T-cell (primary cell): ENCODE data around the gene RNASE13. TPM values are rescaled to one million over a fixed set of nuclear protein-coding genes. Genes with fewer than 3 reads are reported as not detected.

Source experiments
- ATAC-seq, 4 experiments: fragments of 200-7000 bp in 3 of 4; fragments of 150-1000 bp in 1 of 4; cut with Tn5 transposase; replicated peaks in 1 of 4; 1 replicate in 3 of 4; 2 replicates in 1 of 4; pipeline ENCODE4 v1.10.0; 2021; ENCODE audit warnings: moderate library complexity in 3 of 4, mild to moderate bottlenecking in 2 of 4, moderate number of reproducible peaks in 1 of 4
- CTCF ChIA-PET, 2 donors: fragments of 300-600 bp; sonication (Branson Sonifier 250); formaldehyde crosslinking; loops; one replicate each; lab custom pipeline; 2022; ENCODE audit warnings: antibody characterized with exemption in 2 of 2; lab: Charles Lee
- POLR2A ChIA-PET, 2 donors: fragments of 300-600 bp; sonication (Branson Sonifier 250); formaldehyde crosslinking; loops; one replicate each; lab custom pipeline; 2022; ENCODE audit warnings: antibody characterized with exemption in 2 of 2; lab: Charles Lee
- DNase-seq, 35 experiments: peaks; one replicate each; pipeline versions ENCODE4 v3.0.0 to v3.0.0-alpha.2; 2013 to 2023
- H3K27ac ChIP-seq: one replicate; pipeline ENCODE4 v1.5.1; 2013; ENCODE audit warnings: low read length
- H3K27me3 ChIP-seq, 2 experiments: replicated peaks in 1 of 2; 1 replicate in 1 of 2; 2 replicates in 1 of 2; pipeline versions ENCODE4 v1.6.1 to v1.7.0; 2013; ENCODE audit warnings: low read length in 1 of 2, mixed read lengths in 1 of 2; ENCODE audit not compliant: control insufficient read depth in 2 of 2, insufficient read depth in 2 of 2; ENCODE audit errors: extremely low read depth in 1 of 2
- H3K36me3 ChIP-seq, 2 donors: 1 replicate in 1 of 2; 2 replicates in 1 of 2; pipeline versions ENCODE4 v1.6.1 to v1.7.0; 2013; ENCODE audit warnings: low read length in 1 of 2; ENCODE audit not compliant: control insufficient read depth in 2 of 2, insufficient read depth in 1 of 2; ENCODE audit errors: extremely low read depth in 1 of 2
- H3K4me1 ChIP-seq, 2 experiments: 1 replicate in 1 of 2; 2 replicates in 1 of 2; pipeline versions ENCODE4 v1.6.1 to v1.7.0; 2013; ENCODE audit warnings: low read length in 2 of 2, mixed read lengths in 1 of 2; ENCODE audit not compliant: insufficient read depth in 2 of 2, control insufficient read depth in 1 of 2; ENCODE audit errors: extremely low read depth in 1 of 2
- H3K4me3 ChIP-seq, 2 donors: 1 replicate in 1 of 2; 2 replicates in 1 of 2; pipeline versions ENCODE4 v1.5.1 to v1.7.0; 2013; ENCODE audit warnings: mild to moderate bottlenecking in 2 of 2, low read length in 1 of 2, moderate library complexity in 1 of 2; ENCODE audit not compliant: control insufficient read depth in 1 of 2; ENCODE audit errors: extremely low read depth in 1 of 2
- H3K9me3 ChIP-seq: 2 replicates; pipeline ENCODE4 v1.7.0; 2013
- H3K27ac Mint-ChIP-seq, 2 donors: one replicate each; pipeline ENCODE4 v1.8.0; 2020 to 2021; ENCODE audit warnings: mild to moderate bottlenecking in 2 of 2, mixed read lengths in 2 of 2
- H3K27me3 Mint-ChIP-seq, 2 donors: one replicate each; pipeline ENCODE4 v1.8.0; 2021 to 2022; ENCODE audit warnings: mixed read lengths in 2 of 2
- H3K36me3 Mint-ChIP-seq: one replicate; pipeline ENCODE4 v1.8.0; 2021; ENCODE audit warnings: mixed read lengths
- H3K4me1 Mint-ChIP-seq, 3 donors: one replicate each; pipeline ENCODE4 v1.8.0; 2020 to 2022; ENCODE audit warnings: mixed read lengths in 3 of 3, mild to moderate bottlenecking in 1 of 3
- H3K4me3 Mint-ChIP-seq, 3 donors: one replicate each; pipeline ENCODE4 v1.8.0; 2020 to 2022; ENCODE audit warnings: mild to moderate bottlenecking in 3 of 3, mixed read lengths in 3 of 3, moderate library complexity in 3 of 3
- H3K9me3 Mint-ChIP-seq, 3 donors: one replicate each; pipeline ENCODE4 v1.8.0; 2020 to 2022; ENCODE audit warnings: mixed read lengths in 3 of 3
- WGBS: methylation state at CpG from one replicate; pipeline ENCODE4 v1.1.5; 2013; ENCODE audit warnings: missing lambda C conversion rate; ENCODE audit not compliant: insufficient coverage; 5-methylcytosine and 5-hydroxymethylcytosine counted together
- total RNA-seq, 35 experiments: library from RNA in 6 of 35; stranded (reverse) in 6 of 35; fragments of 120-200 nt in 1 of 35; gene quantifications; one replicate each; pipeline versions ENCODE4 v1.2.1 to v1.2.4 and lab custom pipeline; 2013 to 2026

RNASE13 gene
- total RNA-seq, 5 donors from 2014 or later (not counting 1 experiment from before 2014, with no cell fraction given): not detected

GRCh38 chr14:21068521-21069387 is 34.1 kb upstream of the RNASE13 start:
- Histone ChIP-seq H3K4me1 (peaks cover 7 to 35% of the 10 kb centered on the region in 2 experiments), H3K27ac (no peak overlapping the region), H3K36me3 (no peaks in the 10 kb centered on the region), H3K4me3 (peak overlapping the region; percentile 41 to 50), H3K27me3 (peaks cover 7 to 62% of the 10 kb centered on the region in 2 experiments), H3K9me3 (no peaks in the 10 kb centered on the region)
- Mint-ChIP-seq H3K27me3 (peaks cover 62 to 76% of the 10 kb centered on the region in 2 donors), H3K9me3 (no peaks in the 10 kb centered on the region), H3K36me3 (no peaks in the 10 kb centered on the region), H3K4me3 (peak overlapping the region; percentile 71 to 84 (median 73)), H3K27ac (peak overlapping the region in 1 of 2 donors; percentile 36), H3K4me1 (peaks cover 29 to 41% (median 38%) of the 10 kb centered on the region in 3 donors)
- ChIA-PET POLR2A (interaction anchor here (0.7 to 1.0 kb wide), 3 partner anchors 19 to 35 kb away, joined by 3 to 4 read pairs (median 3); no protein-coding TSS in a partner anchor), CTCF (interaction anchor here (0.6 to 4.4 kb wide), 19 partner anchors 10 to 56 kb away, joined by 3 to 67 read pairs (median 8); partner anchors contain the start of genes TMEM253 (in 1 of the 2) and ZNF219 (in 1 of the 2))
- DNase-seq (peak in 22 of 35 experiments; percentile 27 to 80 (median 46)), ATAC-seq (peak; percentile 49 to 63 (median 57))
- 5% methylated on average over 28 of the region's 45 CpGs for WGBS

DNA sequence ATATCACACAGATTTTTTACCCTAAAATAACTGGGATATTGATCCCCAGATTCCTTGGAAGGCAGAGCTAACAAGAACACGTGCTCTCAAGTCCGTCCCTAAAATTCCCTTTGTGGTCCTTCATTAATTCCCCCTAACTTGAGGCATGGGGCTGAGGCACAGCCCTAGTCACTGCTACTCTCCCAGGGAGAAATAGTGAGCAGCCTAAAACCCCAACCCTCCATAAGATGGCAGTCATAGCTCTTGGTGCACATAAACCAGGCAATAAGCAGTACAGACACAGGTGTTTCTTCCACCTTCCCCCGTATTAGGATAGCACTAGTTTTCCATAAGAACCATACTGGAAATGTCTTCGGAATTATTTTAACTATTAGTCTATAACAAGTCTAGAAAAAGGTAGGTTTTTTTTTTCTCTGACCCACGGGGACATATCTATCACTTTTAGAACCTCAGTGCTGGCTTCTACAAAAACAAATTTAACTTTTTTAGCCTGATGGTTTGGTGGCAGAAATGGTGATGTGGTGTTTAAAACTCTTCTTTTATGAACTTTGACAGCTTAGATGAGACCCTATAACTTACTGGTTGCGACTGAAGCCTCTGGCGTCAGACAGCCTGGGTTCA is 32.4 kb upstream of the RNASE13 start:
- Histone ChIP-seq H3K9me3 (no peaks in the 10 kb centered on the region), H3K27me3 (peaks cover 7 to 58% of the 10 kb centered on the region in 2 experiments), H3K4me3 (no peak overlapping the region), H3K36me3 (no peaks in the 10 kb centered on the region), H3K27ac (no peak overlapping the region), H3K4me1 (peaks cover 7 to 35% of the 10 kb centered on the region in 2 experiments)
- peaks cover 29 to 35% (median 35%) of the 10 kb centered on the region in 3 donors for H3K4me1 Mint-ChIP-seq
- H3K27ac Mint-ChIP-seq: no peak overlapping the region
- ChIA-PET CTCF (interaction anchor here (0.6 to 4.4 kb wide), 12 partner anchors 22 to 175 kb away, joined by 3 to 67 read pairs (median 7); no protein-coding TSS in a partner anchor), POLR2A (interaction anchor here in 1 of 2 donors (0.7 kb wide), 2 partner anchors 9 to 28 kb away, joined by 3 read pairs; partner anchors contain the start of gene RNASE8)
- WGBS: 83% methylated on average over 2 of the region's 7 CpGs
- H3K36me3 Mint-ChIP-seq: no peaks in the 10 kb centered on the region
- peak in 2 of 35 experiments; percentile 5 to 60 for DNase-seq
- peak in 1 of 4 experiments; percentile 41 for ATAC-seq
- no peak overlapping the region for H3K4me3 Mint-ChIP-seq
- H3K27me3 Mint-ChIP-seq: peaks cover 60 to 74% of the 10 kb centered on the region in 2 donors
- H3K9me3 Mint-ChIP-seq: no peaks in the 10 kb centered on the region

DNA sequence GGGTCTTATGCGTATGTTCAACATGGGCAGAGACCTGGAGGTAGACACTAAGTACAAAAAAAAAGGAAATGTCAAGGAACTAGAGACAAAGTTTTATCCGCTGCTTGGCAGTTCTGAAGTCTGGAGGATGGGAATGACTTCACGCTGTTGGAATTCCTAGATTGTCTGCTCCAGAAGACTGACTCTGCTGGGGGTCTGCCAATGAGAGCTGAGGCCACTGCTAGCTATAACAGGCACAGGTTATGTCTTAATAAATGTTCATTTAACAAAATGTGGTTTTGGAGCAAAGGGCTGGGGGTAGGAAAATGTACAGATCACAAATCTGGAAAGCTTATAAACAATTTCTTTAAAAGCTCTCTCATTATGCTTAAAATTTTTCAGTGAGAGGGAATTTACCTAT is 28.9 kb upstream of the RNASE13 start:
- peaks cover 0 to 3% of the 10 kb centered on the region in 2 experiments for H3K4me1 ChIP-seq
- WGBS: 76% methylated on average over 2 of the region's 3 CpGs
- H3K27me3 Mint-ChIP-seq: peaks cover 55 to 56% of the 10 kb centered on the region in 2 donors
- no peaks in the 10 kb centered on the region for H3K9me3 Mint-ChIP-seq
- DNase-seq (no peak), ATAC-seq (no peak)
- no peak overlapping the region for H3K4me3 ChIP-seq
- no peaks in the 10 kb centered on the region for H3K36me3 Mint-ChIP-seq
- CTCF ChIA-PET: interaction anchor here (0.9 to 1.6 kb wide), 4 partner anchors 29 to 49 kb away, joined by 3 to 9 read pairs (median 4); no protein-coding TSS in a partner anchor
- POLR2A ChIA-PET: no interaction called here
- no peak overlapping the region for H3K4me3 Mint-ChIP-seq
- H3K27ac ChIP-seq: no peak overlapping the region
- no peaks in the 10 kb centered on the region for H3K36me3 ChIP-seq
- no peak overlapping the region for H3K27ac Mint-ChIP-seq
- H3K4me1 Mint-ChIP-seq: peaks cover 2 to 4% (median 4%) of the 10 kb centered on the region in 3 donors
- peaks cover 4 to 31% of the 10 kb centered on the region in 2 experiments for H3K27me3 ChIP-seq
- H3K9me3 ChIP-seq: no peaks in the 10 kb centered on the region

GRCh38 chr14:21061347-21061668 is 26.7 kb upstream of the RNASE13 start:
- Histone ChIP-seq H3K27me3 (peaks cover 0 to 35% of the 10 kb centered on the region in 2 experiments), H3K27ac (no peak overlapping the region), H3K4me3 (no peak overlapping the region), H3K4me1 (no peaks in the 10 kb centered on the region), H3K9me3 (no peaks in the 10 kb centered on the region), H3K36me3 (no peaks in the 10 kb centered on the region)
- ATAC-seq: no peak
- ChIA-PET POLR2A (interaction anchor here in 1 of 2 donors (0.6 kb wide), 1 partner anchor 577 kb away, joined by 4 read pairs; no protein-coding TSS in a partner anchor), CTCF (interaction anchor here in 1 of 2 donors (1.1 to 1.3 kb wide), 3 partner anchors 26 to 46 kb away, joined by 3 to 4 read pairs (median 4); no protein-coding TSS in a partner anchor)
- WGBS: 86% methylated on average over 1 of the region's 3 CpGs
- DNase-seq: no peak
- H3K27ac Mint-ChIP-seq: no peak overlapping the region
- no peaks in the 10 kb centered on the region for H3K9me3 Mint-ChIP-seq
- H3K27me3 Mint-ChIP-seq: peaks cover 38% of the 10 kb centered on the region in 2 donors
- H3K4me1 Mint-ChIP-seq: no peaks in the 10 kb centered on the region
- H3K4me3 Mint-ChIP-seq: no peak overlapping the region
- no peaks in the 10 kb centered on the region for H3K36me3 Mint-ChIP-seq

- ChIA-PET POLR2A (no interaction called here), CTCF (interaction anchor here in 1 of 2 donors (1.1 kb wide), 1 partner anchor 25 kb away, joined by 4 read pairs; no protein-coding TSS in a partner anchor)
- H3K9me3 Mint-ChIP-seq: no peaks in the 10 kb centered on the region
- no peaks in the 10 kb centered on the region for H3K9me3 ChIP-seq
- H3K36me3 Mint-ChIP-seq: no peaks in the 10 kb centered on the region
- no peaks in the 10 kb centered on the region for H3K4me1 ChIP-seq
- no peak overlapping the region for H3K4me3 ChIP-seq
- no peak overlapping the region for H3K27ac Mint-ChIP-seq
- no peak for ATAC-seq
- no peak overlapping the region for H3K4me3 Mint-ChIP-seq
- H3K27me3 Mint-ChIP-seq: peaks cover 34 to 38% of the 10 kb centered on the region in 2 donors
- DNase-seq: no peak
- H3K36me3 ChIP-seq: no peaks in the 10 kb centered on the region
- 81% methylated on average over 4 of the region's 13 CpGs for WGBS
- no peak overlapping the region for H3K27ac ChIP-seq
- H3K4me1 Mint-ChIP-seq: no peaks in the 10 kb centered on the region
- H3K27me3 ChIP-seq: peaks cover 0 to 33% of the 10 kb centered on the region in 2 experiments
Observed at GRCh38 chr14:21060614-21061346, 26.2 kb upstream of the RNASE13 start.
